Fibroblast of skin of abdomen (primary cell): ENCODE measurements around the gene MTTP. TPM values are rescaled to one million over a fixed set of nuclear protein-coding genes. Genes with fewer than 3 reads are reported as not detected.
"Not testable (repeated sequence)": the region's sequence is repeated elsewhere in the genome, so short reads cannot be mapped to it uniquely, and the experiment has no call there.

Experiments
- DNase-seq: peaks from one replicate; pipeline ENCODE4 v3.0.0-alpha.2; 2013
- polyA plus RNA-seq, 2 experiments: library from polyadenylated mRNA; unstranded; fragments of 120-200 nt; gene quantifications; one replicate each; pipeline ENCODE4 v1.2.1, GENCODE V29; 2013; ENCODE audit not compliant: insufficient read length in 2 of 2

MTTP gene
- polyA plus RNA-seq (2013, experiment 1 of 2; ENCODE audit: insufficient read length), result not detected
- 0.05 TPM for polyA plus RNA-seq (2013, experiment 2 of 2; ENCODE audit: insufficient read length)

- no peak for DNase-seq
These were observed at the start of gene MTTP for GRCh38 chr4:99574530-99575324. TSS of gene MTTP (plus strand) at chr4:99574824. CDS start at chr4:99574910, 86 bp downstream.

GRCh38 chr4:99529228-99529627, 45.4 kb upstream of the MTTP start:
- peak; percentile 24 for DNase-seq

- no peak for DNase-seq
These were observed 44.7 kb upstream of the MTTP start for GRCh38 chr4:99529956-99530355.

GRCh38 chr4:99534699-99535098, 39.9 kb upstream of the MTTP start:
- DNase-seq, result not testable (repeated sequence)

- DNase-seq, result no peak
These were observed 38.4 kb upstream of the MTTP start for GRCh38 chr4:99536271-99536670.

- DNase-seq, result no peak
These were observed 37.8 kb upstream of the MTTP start for GRCh38 chr4:99536848-99537247.

- DNase-seq, result no peak
These were observed 37.0 kb upstream of the MTTP start for GRCh38 chr4:99537674-99538073.

- DNase-seq, result no peak
These were observed 34.2 kb upstream of the MTTP start for GRCh38 chr4:99540277-99540939.

- no peak for DNase-seq
These were observed 21.8 kb upstream of the MTTP start for GRCh38 chr4:99552872-99553271.

- DNase-seq, result peak; percentile 99
These were observed 11.1 kb upstream of the MTTP start, which contains the start of gene TRMT10A for GRCh38 chr4:99563310-99564186. TSS of gene TRMT10A (minus strand) at chr4:99564039. CDS start at chr4:99559338, 4,701 bp downstream.

GRCh38 chr4:99564921-99565320, 9.7 kb upstream of the MTTP start:
- DNase-seq, result no peak

- DNase-seq, result no peak
These were observed 2.7 kb upstream of the MTTP start for GRCh38 chr4:99571883-99572282.

GRCh38 chr4:99572527-99573240, 1.9 kb upstream of the MTTP start:
- no peak for DNase-seq

GRCh38 chr4:99573735-99574368, 772 bp upstream of the MTTP start:
- DNase-seq, result no peak

GRCh38 chr4:99578714-99579113, 4.1 kb downstream of the MTTP start:
- DNase-seq, result no peak

- DNase-seq, result no peak
These were observed 10.9 kb downstream of the MTTP start for GRCh38 chr4:99585516-99585915.

GRCh38 chr4:99586322-99586721, 11.7 kb downstream of the MTTP start:
- DNase-seq, result no peak

GRCh38 chr4:99586797-99587196, 12.2 kb downstream of the MTTP start:
- no peak for DNase-seq

- DNase-seq, result no peak
These were observed 12.7 kb downstream of the MTTP start for GRCh38 chr4:99587309-99587708.

- DNase-seq, result no peak
These were observed 13.2 kb downstream of the MTTP start for GRCh38 chr4:99587803-99588202.

GRCh38 chr4:99591757-99592156, 17.1 kb downstream of the MTTP start:
- no peak for DNase-seq
